Lower leg skin (tissue), 3 donors: Measurements from ENCODE around the gene LSM4.
A peak's percentile ranks its signal among the peaks of the same experiment; 100 is the strongest.

Source experiments
- POLR2A ChIP-seq, 2 donors: fragments of 450-650 bp; IDR thresholded peaks; one replicate each; pipeline ENCODE4 v1.6.1; 2016 to 2017; ENCODE audit warnings: antibody characterized with exemption in 2 of 2, mild to moderate bottlenecking in 1 of 2, moderate library complexity in 1 of 2
- TF ChIP-seq, protein P1 (sequence below), 3 donors: fragments of 450-650 bp; IDR thresholded peaks; one replicate each; pipeline ENCODE4 v1.5.1; 2016; ENCODE audit warnings: antibody characterized with exemption in 3 of 3, mild to moderate bottlenecking in 3 of 3, moderate library complexity in 2 of 3

DNA sequence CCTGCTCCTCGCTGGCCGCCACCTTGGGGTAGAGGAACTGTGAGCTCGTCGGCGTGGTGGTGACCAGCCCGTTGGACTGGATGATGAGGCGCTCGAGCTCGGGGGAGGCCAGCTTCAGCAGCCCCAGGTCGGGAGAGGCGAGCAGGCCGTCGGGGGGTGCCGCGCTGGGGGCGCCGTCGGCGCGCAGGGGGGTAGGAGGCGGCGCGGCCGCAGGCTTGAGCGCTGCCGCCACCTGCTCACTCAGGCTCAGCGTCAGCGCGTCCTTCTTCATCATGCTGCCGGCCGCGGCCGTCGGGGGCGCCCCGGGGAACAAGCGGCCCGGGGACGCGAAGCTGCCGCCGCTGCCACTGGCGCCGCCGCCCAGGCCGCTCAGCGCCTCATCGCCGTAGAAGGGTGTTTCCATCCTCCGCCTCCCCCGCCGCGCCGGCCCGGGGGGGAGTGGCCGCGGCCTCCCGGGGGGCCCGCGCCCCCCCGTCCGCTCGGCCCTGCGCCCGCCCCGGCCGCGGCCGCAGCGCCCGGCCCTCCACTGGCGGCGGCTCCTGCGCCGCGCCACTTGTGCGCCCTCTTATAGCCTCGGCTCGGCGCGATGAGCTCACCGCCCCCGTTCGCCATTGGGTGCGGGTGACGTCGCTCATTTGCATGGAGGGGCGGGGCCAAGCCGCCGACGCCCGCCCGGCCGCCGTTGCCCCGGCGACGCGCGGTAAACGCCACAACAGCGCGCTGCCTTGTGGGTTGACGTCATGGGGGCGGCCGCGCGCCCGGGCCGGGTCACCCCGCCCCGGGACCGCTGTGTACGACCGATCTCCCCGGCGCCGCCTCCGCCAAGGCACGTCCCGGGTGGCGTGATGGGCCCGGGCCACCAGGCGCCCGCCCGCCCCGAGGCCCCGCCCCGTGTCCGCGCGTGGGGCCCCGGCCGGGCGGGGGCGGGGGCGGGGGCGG is 41.5 kb downstream of the LSM4 start, which contains the start of gene JUND:
- TF ChIP-seq, protein P1, sequence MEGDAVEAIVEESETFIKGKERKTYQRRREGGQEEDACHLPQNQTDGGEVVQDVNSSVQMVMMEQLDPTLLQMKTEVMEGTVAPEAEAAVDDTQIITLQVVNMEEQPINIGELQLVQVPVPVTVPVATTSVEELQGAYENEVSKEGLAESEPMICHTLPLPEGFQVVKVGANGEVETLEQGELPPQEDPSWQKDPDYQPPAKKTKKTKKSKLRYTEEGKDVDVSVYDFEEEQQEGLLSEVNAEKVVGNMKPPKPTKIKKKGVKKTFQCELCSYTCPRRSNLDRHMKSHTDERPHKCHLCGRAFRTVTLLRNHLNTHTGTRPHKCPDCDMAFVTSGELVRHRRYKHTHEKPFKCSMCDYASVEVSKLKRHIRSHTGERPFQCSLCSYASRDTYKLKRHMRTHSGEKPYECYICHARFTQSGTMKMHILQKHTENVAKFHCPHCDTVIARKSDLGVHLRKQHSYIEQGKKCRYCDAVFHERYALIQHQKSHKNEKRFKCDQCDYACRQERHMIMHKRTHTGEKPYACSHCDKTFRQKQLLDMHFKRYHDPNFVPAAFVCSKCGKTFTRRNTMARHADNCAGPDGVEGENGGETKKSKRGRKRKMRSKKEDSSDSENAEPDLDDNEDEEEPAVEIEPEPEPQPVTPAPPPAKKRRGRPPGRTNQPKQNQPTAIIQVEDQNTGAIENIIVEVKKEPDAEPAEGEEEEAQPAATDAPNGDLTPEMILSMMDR (IDR thresholded peaks at IDR 0.05), result no peak
- peak in 1 of 2 donors; percentile 82 for TF ChIP-seq POLR2A (IDR thresholded peaks at IDR 0.05)
